HG02981 (cell line): ENCODE measurements around the gene NCKIPSD.
A peak's percentile ranks its signal among the peaks of the same experiment; 100 is the strongest.

Experiments
- ATAC-seq: cut with Tn5 transposase; IDR thresholded peaks from one replicate; pipeline ENCODE4 v1.9.1; 2021; ENCODE audit warnings: mild to moderate bottlenecking, moderate library complexity; ENCODE audit not compliant: unreplicated experiment

Gene NCKIPSD

DNA sequence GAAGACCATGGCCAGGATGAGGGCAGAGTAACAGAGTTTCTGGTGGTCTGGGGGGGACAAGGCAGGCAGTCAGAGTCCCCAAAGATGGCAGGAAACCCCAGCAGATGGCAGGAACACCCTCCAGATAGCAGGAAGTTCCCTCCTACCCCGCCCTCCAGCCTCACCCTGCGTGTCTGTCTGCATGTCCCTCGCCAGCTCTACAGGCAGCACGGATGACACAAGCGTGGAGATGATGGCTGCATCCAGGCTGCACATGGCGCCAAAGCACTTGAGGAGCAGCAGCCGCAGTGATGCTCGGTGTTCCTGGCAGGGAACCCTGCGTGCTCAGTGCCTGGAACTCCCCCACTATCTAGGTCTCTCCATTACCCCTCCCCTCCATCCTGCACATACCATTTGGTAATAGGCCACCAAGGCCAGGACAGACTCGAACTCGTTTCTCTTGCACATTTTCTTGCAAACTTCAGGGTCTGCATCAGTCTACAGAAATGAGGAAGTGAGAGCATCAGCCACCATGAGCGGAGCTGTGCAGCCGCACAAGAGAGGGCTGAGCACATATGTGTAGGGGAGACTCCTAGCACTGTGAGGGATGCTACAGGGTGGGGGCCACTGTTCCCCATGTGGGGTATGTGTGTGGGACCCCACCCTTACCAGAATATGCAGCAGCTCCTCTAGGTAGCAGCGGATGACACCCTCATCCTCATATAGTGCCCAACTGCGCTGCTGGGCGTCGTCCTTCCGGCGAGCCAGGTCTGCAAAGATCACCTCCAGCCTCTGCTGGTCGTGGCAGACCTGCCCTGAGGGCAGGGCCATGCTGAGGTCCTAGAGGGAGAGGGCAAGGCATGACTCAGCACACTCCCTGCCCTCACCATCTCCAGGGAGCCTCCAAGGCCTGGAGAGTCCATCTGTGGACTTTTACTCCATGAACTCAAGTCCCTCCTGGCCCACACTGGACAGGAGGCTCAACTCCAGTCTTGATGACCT lies 6.0 kb downstream of the NCKIPSD start:
- no peak for ATAC-seq

GRCh38 chr3:48678566-48679380 lies 6.9 kb downstream of the NCKIPSD start:
- ATAC-seq: no peak

- ATAC-seq: no peak
Observed at GRCh38 chr3:48678056-48678455, 7.7 kb downstream of the NCKIPSD start.

DNA sequence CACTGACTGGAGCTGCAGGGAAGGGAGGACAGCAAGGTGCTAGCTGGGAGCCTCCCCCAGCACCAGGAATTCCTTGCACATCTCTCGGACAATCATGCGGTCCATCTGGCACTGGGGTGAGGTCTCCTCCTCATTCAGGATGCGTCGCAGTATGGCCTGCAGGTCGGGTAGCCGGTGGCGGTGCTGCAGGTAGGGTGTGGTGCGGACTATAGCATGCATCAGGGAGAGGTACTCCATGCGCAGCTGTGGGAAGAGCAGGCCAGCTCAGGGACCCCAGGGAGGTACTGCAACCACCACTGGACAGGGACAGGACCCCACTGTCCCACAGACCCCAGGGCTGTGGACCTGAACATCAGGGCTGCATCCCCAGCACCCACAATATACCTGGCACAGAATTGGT lies 11.2 kb downstream of the NCKIPSD start:
- no peak for ATAC-seq

GRCh38 chr3:48672522-48672921 lies 13.2 kb downstream of the NCKIPSD start:
- no peak for ATAC-seq

DNA sequence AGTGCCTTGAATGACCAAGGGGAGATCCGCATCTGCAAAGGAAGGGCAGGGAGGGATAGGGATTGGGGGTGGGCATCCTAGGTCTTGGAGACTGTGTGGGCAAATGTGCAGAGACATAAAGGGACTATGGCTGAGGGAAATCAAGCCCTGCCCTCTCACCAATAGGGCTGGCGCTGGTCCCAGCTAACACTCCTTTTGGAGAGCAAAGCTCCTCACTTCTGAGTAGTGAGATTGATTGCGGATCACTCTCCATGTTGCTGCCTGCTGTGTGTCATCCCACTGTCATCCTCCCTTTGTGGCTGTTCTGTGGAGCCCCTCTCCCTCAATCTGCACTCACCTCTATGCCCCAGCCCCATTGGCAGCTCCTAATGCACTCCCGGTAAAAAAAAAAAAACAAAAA lies 20.8 kb downstream of the NCKIPSD start:
- ATAC-seq: no peak

DNA sequence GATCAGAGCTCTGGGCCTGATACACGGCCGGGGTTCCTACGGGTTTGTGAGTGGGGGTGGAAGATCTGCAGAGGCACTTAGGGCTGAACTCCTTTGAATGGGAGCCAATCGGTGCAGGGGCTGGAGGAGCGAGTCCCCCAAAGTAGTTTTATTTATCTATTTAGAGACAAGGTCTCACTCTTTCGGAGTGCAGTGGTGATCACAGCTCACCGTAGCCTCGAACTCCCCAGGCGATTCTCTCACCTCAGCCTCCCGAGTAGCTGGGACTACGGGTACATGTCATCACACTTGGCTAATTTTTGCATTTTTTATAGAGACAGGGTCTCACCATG lies 21.4 kb downstream of the NCKIPSD start:
- ATAC-seq: no peak

DNA sequence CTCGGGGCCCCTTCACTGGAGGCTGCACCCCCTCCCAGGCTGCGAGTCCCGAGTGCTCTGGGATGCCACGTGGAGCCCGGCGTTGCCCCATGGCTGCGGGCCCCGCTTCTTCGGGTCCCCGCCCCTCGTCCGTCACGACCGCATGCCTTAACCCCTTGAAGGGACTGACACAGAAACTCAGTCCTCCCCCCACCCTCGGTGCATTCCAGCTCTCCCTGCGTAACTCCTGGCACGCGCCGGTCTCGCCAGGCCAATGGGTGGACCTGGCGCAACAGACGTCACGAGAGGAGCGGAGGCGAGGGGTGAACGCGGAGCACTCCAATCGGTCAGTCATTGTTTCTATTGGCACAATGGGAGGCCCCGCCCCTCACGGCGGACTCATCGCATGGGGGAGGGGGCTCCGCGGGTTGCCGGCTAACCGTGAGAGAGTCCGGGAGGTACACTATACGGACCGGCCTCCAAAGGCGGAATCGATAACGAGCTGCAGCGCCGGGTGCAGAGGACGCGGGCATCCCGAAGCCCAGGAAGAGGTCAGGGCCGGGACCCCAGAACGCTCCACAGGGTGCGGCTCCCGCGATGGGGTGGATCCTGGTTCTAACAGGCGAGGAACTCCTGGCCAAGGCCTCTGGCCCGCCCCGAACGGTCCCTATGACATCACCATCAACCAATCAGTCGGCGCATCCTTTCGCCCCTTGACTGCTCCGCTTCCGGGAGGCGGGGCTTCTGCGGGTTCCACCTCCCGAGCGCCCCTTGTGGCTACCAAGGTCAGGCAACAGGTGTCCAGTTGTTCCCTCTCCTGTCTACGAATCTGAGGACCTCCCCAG lies 22.0 kb downstream of the NCKIPSD start:
- ATAC-seq: peak; percentile 84

- ATAC-seq: no peak
Observed at GRCh38 chr3:48662753-48663488, 22.8 kb downstream of the NCKIPSD start, which contains the start of gene CELSR3. Gene CELSR3, minus strand, starts transcription at chr3:48662886. Its CDS starts 252 bp downstream, at chr3:48662634.

GRCh38 chr3:48662145-48662752 lies 23.5 kb downstream of the NCKIPSD start:
- ATAC-seq: no peak

DNA sequence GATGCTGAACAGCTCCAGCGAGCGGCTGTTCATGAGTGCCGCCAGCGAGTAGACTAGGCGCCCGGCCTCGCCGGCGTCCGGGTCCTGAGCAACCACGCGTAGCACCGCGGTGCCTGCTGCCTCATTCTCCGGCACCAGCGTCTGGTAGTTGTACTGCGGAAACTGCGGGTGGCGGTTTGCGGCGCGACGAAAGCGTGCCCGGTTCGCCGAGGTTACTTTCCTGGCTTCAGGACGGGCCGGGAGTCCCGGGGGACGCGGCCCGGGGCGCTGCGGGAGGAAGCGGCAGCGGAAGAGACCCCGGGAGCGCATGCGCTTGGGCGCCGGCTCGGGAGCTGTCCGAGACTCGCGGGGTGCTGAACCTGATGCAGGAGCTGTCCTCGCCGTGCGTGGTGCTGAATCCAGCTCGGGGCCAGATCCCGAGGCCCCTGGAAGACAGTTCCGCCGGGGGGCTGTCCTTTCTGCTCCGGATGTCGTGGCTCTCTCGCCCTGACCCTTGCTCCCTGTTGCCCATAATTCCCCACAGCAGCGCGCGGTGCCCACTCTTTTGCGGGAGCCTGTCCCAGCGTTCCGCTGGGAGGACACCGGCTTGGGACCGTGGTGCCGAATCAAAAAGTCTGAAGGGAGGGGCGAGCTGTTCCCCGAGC lies 24.1 kb downstream of the NCKIPSD start:
- ATAC-seq: no peak

- ATAC-seq: no peak
Observed at GRCh38 chr3:48660800-48661400, 24.8 kb downstream of the NCKIPSD start.

DNA sequence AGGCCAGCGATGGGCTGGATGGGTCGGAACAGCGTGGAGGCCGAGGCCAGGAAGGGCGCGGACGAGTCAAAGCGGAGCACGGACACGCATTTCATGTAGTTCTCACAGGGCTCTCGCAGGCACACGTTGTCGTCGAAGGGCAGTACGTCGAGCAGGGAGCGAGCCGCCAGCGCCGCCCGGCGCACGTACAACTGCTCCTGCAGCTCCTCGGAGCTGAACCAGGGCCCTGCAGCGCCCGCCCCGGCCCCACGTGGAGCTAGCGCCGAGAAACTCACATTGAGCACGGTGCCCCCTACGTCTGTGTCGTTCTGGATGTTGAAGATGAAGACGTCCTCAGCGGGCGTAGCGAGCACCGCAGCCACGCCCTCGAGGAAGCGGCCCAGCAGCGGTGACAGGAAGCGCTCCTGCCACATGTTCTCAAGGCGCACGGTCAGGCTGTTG lies 28.9 kb downstream of the NCKIPSD start:
- no peak for ATAC-seq

DNA sequence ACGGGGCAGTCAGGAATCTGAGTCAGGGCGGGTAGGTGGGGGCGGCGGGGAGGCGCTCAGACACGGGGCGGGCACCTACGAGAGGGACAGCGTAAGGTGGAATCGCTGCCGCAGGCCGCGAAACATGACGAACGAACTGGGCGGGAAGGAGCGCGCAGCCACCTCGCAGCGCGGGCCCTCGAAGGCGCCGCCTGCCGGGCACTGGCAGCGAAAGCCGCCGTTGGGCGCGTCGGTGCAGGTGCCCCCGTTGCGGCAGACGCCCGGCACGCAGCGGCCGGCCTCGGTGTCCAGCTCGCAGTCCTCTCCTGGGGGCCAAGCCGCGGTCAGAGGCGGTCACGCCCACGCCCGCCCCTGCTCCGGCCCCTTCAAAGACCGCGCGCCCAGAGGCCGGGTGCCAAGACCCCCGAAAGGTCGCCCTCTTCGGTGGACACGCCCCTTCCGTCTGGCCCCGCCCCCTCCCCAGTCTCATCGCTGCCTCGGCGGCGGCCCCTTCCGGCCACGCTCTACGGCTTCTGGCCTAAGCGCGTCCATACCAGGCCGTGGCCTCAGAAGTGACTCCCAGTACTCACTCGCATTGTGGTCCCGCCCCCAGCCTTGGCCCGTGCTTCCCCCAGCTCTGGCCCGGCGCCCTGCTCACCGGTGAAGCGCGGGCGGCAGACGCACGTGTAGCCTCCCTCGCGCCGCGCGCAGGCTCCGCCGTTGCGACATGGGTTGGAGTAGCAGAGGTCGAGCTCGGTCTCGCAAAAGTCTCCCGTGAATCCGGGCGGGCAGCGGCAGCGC lies 29.5 kb downstream of the NCKIPSD start:
- peak; percentile 60 for ATAC-seq

DNA sequence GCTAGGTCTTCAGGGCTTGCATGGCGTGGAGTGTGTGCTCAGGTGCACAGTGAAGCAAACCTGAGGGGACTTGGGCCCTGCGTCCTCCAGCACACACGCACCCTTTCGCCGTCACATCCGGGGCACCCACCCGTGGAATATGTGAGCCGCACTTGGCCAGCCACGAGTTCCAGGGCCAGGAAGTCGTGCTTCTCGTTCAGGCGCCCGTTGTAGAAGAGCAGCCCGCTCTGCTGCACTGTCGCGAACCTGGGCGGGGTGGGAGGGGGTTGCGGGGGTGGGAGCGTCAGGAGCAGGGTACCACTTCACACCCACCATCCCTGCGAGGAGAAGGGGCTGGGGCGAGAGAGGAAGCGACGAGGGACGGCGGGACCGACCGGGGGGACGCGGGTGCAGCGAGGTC lies 30.1 kb downstream of the NCKIPSD start:
- no peak for ATAC-seq

GRCh38 chr3:48655063-48655462 lies 30.7 kb downstream of the NCKIPSD start:
- no peak for ATAC-seq

DNA sequence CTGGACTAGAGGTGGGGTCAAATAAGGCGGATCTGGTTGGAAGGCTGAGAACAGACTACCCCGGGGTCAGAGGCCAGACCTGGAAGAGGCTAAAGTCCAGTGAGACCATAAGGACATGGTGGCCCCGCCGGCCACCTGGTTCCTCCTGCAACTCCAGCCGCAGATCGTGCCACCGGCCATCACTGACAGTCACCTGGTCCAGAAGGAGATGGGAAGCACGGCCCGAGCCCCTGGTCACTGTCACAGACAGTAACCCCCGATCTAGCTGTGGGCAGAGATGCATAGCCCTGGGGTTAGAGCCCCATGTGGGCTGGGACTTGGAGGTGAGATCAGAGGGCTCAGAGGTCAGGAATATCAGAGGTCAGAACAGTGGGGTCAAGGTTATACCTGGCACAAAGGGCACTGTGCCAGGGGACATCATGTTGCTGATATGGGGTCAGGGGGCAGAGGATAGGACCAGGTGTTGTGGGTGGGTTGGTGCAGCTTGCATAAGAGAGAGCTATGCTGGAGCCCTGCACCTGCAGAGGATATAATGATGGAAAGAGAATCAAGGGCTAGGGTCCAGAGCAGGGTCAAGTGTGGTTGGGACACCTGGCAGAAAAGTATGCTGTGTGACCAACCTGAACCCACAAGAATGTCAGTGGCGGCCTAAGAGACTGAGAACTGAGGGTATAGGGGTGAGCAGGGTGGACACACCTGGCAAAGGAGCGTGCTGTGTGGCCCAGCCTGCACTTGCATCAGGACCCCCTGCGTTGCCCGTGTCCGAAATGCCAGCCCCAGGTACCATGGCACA lies 32.6 kb downstream of the NCKIPSD start:
- ATAC-seq: no peak
